Ramos (cell line): ENCODE data around the gene TMEM63C.

Experiments used
- in situ Hi-C: fragments of 300-500 bp; cut with MboI; formaldehyde crosslinking; loops from one replicate; pipeline ENCODE4 v1.14.3; 2022; ENCODE audit warnings: low sequenced_read_pairs; ENCODE audit not compliant: unreplicated experiment

TMEM63C gene

DNA sequence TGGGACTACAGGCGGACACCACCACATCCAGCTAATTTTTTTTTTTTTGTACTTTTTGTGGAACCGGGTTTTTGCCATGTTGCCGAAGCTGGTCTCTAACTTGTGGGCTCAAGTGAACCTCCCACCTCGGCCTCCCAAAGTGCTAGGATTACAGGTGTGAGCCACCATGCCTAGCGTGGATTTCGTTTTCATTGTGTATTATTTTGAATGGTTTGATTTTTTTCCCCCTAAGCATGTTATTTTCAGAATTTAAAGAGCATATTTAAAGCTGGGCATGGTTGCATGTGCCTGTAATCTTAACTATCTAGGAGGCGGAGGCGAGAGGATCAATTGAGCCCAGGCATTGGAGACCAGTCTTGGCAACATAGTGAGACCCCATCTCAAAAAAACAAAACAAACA lies 13.1 kb downstream of the TMEM63C start:
- in situ Hi-C loops = no loop called here

DNA sequence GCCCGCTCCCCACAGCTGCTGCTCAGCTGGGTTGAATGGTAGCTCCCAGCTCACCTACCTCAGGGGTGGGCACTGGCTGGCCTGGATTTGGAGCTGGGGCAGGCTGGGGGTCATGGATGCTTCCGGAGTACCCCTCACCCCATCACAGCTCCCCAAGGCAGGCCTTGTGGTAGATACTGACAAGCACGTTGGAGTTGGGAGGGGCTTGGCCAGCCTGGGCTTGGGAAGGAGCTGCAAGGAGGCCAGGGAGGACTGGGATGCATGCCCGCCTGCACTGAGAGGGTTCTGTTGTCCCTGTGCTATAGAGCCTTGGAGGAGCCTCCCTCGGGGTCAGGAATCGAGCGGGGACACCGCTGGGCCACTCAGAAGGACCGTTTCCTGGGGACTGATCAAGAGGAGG lies 14.2 kb downstream of the TMEM63C start:
- in situ Hi-C loops = no loop called here

DNA sequence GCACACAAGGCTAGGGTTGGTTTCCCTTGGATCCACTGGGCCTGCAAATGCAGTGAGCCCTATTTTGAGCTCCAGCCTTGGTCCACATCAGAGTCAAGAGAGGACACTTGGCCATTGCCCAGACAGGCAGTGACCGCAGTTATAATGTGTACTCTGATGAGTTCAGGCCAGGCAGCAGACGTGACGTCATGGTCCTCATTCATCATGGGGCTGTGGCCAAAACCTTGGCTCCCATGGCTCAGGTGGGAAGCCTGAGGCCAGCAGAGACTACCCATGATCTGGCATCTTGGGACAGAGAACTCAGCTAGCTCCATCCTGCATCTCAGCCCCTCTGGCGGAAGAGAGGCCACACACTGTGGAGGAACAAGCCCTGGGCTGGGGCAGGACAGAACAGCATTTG lies 16.4 kb downstream of the TMEM63C start:
- in situ Hi-C loops = no loop called here

DNA sequence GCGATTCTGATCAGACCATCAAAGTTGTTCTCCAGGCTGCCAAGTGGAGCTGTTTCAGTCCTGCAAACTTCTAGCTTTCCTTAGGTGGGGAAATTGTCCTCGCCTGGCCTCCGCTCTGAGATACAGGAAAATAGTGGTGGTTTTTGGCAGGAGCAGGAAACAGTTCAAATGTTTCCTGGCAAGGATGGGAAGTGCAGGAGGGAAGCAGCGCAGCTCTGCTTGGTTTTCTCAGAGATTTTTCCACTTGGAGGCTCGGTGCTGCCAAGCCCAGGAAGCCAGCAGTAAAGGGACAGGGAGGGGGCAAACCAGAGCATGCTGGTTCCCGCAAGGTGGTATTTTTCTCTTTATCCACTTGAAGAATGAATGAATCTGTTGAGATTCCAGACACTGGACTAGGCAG lies 17.0 kb downstream of the TMEM63C start:
- in situ Hi-C loops = no loop called here

DNA sequence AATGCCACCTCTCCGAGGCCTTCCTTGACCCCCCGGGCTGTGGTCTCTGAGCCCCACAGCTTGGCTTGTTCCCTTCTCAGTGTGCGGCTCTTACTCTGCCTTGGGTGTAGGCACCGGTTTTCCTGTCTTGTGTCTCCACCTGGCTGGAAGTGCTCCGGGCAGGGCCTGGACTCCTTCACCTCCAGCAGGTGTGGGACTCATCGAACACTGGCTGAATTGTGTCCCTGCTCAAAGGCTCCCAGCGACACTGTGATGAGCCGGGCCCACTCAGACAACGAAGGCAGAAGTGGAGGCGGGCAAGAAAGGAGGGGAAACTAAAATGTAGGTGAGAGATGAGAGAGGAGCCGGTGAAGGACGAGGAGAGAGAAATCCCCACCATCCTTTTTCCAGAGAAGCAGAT lies 18.0 kb downstream of the TMEM63C start:
- in situ Hi-C loops = no loop called here

DNA sequence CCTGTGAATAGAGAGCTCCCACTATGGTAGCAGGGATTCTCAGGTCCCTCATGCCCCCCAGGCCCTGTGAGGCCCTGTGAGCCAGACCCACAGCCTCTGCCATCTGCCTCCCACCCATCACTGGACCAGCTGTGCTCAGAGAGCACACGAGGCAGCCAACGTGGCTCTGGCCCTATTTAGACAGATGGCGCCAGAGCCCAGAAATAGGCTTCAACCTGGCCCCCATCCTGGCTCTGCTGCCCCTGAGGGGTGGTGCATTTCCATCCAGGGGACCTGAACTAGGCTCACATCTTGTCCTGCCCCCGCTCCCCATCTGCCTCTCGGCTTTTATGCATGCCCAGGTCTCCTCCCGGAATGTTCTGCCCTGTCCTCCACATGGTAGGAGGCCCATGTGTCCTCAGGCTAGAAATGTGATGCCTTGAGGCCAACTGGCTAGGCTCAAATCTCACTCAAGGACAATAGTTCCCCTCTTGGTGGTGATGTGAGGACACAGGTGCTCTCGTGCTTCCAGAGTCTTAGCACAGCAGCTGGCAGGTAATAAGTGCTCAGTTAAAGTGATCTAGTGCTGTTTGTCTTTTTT lies 18.9 kb downstream of the TMEM63C start:
- in situ Hi-C loops = no loop called here

DNA sequence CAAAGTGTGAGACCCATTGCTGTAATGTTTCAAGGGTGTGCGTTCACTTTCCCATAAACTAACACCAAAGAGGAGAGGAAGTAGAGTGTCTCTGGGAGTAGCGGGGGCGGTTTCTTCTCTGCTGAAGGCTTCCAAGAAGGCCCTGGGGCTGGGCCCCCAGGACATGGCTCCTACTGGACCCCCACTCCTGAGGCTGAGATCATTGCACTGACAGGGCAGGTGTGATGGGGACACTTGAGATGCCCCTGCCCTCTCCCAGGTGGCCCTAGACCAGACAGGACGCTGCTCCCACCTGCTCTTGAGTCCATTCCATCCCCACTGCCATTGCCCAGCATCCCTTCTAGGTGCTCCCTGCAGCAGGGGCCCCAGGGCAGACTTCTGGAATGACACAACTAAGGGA lies 20.1 kb downstream of the TMEM63C start:
- in situ Hi-C loops = no loop called here

DNA sequence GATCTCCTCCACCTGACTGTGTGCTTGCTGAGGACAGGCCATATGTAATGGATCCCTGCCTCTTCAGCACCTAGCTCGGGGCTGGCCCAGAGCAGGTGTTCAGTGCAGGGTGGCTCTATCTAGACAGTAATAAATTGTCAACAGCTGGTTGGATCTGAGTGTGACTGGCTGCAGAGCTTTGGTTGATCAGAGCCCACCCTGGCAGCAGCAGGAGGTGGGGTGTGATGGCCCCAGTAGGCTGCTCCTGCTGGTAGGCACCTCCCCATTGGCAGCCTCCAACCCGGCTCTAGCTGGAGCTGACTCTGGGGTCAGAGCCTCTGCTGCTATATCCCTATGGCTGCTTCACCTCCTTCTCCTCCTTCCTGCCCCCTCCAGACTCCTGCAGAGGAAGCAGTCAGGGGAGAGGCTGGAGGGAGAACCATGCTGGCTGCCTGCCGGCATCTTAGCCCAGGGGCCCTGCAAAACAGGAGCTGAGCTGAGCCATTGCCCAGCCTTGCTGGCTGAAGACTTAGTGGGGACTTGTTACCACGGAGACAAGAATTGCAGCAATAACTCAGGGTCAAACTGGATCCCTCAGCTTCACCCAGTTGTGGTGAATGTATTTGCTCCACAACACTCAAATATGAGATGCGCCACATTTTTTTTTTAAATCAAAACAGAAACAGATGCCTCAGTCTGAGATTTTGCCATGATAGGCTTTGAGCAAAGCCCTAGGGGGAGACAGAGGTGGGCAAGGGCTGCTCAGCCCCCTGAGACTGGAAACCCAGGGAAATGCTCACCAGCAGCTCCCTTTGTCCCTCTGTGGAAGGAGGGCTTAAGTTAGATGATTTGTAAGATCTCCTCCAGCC lies 22.2 kb downstream of the TMEM63C start:
- in situ Hi-C loops = no loop called here

DNA sequence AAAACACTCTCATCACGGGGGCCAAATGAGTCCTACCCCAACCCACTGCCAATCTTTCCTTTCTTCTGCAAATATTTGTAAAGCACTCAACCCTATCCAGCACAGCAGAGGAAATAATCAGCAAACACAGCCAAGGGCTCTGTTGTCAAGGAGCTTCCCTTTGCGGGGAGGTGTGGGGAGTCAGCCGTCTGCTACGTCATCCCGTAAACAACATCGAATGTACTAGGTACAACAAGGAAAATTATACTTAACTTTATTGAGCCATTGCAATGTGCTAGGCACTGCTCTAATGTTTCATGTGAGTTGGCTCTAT lies 22.8 kb downstream of the TMEM63C start:
- in situ Hi-C loops = no loop called here

DNA sequence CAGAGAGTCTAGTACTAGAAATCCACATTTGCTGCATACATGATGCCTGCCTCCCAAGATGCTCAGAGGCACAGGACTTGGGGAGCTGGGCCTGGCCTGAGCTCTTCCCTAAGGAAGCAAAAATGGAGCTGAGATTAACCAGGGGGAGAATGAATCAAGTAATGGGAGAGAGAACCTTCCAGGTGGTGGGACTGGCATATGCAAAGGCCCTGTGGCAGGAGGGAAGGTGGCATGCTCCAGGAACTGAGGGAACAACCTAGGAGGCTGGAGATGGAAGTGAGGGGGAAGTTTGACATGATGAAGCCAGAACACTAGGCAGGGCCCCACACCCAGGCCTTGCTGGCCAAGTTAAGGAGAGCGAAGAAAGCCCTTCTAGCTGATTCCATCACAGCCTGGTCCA lies 23.3 kb downstream of the TMEM63C start:
- in situ Hi-C loops = no loop called here

DNA sequence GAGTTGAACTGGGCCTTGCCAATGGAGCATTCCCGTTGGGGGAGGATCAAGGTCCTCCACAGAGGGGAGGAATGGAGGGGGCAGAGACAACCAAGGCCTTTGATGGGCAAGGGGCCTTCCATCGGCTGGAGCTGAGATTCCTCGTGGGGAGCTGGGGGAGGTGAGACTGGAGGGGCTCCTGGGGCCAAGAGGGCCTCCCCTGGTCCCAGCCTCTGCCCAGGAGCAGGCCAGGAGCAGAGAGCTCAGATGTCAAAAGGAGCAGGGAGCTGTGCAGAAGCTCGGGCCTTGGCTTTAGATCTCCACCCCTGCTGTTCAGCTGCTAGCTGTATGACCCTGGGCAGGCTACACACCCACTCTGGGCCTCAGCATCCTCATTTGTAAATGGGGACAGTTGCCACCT lies 24.0 kb downstream of the TMEM63C start:
- in situ Hi-C loops = no loop called here

DNA sequence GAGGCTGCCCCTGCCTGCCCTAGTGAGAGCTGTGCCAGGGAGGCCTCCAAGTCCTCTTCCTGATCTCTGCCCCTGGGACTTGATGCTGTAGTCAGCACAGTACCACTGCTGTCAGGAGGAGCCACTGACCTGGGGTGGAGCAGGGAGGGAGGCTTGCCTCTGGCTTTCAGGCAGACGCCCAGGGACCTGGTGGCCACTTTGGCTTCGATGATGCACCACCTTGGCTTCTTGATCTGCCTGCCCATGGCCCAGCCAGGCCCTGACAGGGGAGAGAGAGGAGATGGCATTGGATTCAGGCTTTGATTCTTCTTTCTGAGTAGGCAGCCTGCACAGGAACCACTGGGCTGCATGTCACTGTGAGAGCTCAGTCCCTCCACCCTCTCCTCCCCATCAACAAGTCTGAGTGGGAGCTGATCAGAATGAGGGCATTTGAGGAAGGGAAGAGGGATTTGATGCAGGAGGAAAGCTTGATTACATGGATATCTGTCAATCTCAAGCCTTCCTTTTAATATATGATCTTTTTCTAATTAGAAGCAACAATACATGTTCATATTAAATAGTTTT lies 24.7 kb downstream of the TMEM63C start:
- in situ Hi-C loops = no loop called here

DNA sequence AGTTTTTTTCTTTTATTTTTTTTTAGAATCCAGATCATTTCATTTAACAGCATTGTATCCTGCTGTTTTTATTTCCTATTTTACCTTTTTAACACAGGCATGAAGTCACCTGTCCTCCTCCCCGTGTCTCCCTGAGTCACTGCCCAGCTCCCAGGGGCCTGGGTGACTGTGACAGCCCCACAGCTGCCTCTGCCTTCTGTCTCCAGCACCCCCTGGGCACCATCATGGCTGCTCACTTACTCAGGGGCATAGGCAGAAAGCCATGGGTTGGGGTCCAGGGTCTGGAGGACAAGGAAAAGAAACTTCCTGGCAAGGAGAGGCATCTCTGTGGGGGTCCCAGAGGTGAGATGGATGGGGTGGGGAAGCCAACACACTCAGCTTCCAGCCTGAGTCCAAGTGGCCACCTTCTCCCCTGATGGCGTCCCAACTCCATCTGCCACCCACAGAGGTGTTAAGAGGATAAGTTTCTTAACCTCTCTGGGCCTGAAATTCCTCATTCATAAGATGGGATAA lies 25.3 kb downstream of the TMEM63C start:
- in situ Hi-C loops = no loop called here

DNA sequence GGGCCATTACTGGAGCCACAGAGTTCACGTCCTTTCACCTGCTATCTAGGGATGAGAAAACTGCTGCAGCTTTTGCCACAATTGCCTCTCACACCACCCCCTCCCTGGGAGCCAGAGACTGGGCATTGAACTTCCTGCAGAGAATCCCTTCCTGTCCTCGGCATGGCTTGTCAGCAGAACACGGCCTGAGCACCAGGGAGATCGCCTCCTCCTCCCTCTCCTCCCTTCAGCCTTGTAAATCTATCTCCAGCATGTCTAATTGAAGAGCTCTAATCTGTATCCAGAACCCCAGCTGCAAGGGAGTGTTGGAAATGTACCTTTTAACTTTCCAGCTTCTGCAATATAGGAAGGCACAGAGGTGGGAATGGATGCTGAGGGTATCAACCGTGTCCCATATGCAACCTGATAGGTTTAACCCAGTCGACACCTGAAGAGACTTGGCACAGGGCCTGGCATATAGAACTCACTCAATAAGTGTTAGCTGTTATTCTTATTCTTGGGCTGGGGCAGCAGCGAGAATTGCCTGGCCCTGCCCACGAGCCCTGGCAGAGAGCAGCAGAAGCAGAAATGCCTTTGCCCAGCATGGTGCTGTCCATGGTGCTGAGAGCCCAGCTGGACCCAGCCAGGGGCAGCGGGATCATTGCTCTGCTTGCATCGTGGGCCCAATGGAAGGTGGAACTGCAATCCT lies 26.8 kb downstream of the TMEM63C start:
- in situ Hi-C loops = no loop called here

DNA sequence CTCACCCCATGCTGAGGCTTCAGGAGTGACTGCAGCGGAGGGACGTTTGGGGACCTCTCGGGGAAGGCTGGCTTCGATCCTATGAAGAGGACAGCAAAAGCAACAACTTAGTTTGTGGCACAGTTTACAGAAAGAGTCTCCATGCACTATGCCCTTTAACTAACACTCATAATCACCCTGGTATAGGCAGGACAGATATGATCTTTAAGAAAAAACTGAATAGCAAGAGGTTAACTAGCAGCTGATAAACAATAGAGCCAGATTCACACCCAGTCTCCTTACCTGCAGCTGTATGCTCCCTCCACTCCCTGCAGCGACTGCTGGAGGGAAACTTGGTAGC lies 27.4 kb downstream of the TMEM63C start:
- in situ Hi-C loops = no loop called here

DNA sequence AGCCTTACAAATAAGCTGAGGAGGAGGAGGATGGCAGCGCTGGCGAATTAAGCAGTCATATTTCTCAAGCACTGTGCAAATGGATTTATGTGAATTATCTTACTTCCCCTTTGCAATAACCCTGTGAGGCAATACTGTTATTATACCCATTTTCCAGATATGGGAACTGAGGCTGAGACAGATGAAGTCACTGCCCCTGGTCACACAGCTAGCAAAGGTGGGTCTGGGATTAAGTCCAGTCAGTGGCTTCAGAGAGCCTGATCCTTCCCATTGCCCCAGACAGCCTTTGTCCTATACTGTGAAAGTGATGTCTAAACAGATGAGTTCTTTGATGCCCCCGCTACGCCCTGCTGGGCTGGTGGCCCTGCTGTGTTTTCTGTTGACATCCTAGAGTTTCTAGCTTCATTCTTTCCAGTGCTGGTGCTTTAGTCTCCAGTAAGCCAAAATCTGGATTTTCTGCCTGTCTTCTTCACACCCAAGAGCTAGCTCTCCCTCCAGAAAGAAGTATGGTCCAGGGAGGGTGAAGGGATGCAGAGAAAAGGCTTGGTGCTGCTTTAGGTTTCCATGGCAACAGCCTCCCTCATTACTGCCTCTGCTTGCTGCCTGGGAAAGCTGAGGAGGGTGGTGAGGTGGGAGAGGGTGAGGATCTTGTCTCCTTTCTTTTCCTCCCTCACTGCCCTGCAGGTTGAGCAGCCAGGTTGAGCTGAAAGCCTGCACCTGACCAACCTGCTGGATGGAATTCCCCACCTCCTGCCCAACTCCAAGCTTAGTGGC lies 30.7 kb downstream of the TMEM63C start:
- in situ Hi-C loops = no loop called here

DNA sequence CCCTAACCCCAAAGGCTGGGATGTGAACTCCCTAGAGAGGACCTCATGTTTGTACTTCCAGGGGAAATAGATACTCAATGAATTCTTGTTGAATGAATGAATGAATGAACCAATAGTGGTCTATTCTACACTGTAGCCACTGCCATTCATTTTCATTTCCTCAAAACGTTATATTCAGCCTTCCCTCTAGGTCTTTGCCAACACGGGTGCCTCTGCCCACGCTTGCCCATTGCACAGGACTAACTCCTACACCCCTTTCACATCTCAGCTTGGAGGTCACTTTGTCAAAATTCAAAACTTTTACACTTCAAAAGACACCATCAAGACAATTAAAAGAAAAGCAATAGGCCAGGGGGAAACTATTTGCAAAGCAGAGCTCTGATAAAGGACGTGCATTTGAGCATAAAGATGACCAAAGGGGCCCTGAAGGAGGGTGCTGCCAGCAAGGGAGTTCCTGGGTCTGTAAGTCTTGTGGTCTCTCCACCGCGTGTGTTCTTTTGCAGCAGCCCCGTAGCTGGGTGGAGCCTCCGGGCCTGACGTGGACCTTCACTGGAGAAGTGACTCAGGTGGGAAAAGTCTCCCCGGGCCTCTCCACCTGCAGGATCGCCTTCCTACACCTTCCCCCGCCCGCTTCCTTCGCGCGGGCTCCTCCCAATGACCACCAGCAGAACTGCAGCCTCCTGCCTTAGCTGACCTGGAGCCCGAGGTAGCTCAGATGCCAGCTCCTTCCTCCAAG lies 31.5 kb downstream of the TMEM63C start:
- in situ Hi-C loops = no loop called here

DNA sequence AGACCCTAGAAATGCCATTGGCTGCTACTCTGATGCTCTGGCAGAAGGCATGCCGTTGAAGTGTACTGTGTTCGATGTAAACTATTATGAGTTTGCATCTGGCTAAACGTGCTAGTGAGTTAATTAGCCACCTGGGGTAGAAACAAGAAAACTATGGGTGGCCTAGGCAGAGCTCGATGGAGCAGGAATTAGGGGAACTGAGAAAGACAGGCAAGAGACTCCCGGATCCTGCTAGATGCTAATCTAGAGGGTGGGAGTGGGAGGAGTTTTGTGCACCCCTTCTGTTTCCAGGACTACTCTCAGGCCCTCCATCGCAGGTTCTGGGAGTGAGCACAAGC lies 32.0 kb downstream of the TMEM63C start:
- in situ Hi-C loops = no loop called here

DNA sequence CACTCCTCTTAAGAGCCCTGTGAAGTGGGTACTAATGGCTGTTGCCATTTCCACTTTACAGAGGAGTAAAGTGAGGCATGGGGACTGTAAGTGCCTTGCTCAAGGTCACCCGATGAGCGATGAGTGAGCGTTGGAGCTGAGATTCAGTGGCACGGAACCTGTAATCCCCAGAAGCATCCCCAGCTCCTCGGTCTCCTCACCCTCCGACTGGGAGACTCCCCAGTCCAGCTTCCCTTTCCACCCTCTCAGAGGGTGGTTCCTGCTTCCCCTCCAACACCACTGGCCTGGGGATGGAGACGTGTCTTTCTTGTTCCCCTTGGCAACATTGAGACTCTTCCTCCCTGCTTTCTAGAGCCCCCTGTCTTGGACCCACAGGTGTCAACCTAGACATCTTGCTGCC lies 32.6 kb downstream of the TMEM63C start:
- in situ Hi-C loops = no loop called here

DNA sequence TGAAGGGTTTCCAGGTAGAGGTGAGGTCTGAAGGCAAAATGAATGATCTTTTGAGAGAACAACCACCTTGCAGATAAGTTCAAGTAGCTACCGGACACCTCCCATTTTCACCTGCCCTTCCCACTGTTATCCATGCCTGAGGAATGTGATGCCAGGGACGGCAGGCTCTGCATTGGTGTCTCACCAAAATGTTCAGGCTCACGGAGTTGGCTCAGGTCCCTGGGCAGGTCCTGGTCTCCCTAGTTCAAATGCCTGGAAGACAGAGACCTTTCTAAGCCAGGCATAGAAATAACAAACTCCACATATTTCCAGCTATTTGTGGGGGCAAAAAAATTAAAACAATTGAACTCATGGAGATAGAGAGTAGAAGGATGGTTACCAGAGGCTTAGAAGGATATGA lies 36.0 kb downstream of the TMEM63C start:
- in situ Hi-C loops = no loop called here
